GM12875 (cell line): ENCODE results near the gene TMCO4.

Experiments
- H3K4me3 ChIP-seq: one replicate; pipeline ENCODE4 v1.5.1; 2011; ENCODE audit warnings: low read depth, low read length, control low read depth
- TF ChIP-seq, protein P1 (sequence below): IDR thresholded peaks from 2 replicates; pipeline ENCODE4 v1.5.1; 2011; ENCODE audit warnings: low read depth, mild to moderate bottlenecking, control low read depth, inconsistent platforms, low read length, moderate library complexity, borderline replicate concordance; ENCODE audit not compliant: insufficient read depth

TMCO4 gene

GRCh38 chr1:19835578-19835977 is 35.9 kb upstream of the TMCO4 start:
- H3K4me3 ChIP-seq, result no peak overlapping the region
- TF ChIP-seq, protein P1, sequence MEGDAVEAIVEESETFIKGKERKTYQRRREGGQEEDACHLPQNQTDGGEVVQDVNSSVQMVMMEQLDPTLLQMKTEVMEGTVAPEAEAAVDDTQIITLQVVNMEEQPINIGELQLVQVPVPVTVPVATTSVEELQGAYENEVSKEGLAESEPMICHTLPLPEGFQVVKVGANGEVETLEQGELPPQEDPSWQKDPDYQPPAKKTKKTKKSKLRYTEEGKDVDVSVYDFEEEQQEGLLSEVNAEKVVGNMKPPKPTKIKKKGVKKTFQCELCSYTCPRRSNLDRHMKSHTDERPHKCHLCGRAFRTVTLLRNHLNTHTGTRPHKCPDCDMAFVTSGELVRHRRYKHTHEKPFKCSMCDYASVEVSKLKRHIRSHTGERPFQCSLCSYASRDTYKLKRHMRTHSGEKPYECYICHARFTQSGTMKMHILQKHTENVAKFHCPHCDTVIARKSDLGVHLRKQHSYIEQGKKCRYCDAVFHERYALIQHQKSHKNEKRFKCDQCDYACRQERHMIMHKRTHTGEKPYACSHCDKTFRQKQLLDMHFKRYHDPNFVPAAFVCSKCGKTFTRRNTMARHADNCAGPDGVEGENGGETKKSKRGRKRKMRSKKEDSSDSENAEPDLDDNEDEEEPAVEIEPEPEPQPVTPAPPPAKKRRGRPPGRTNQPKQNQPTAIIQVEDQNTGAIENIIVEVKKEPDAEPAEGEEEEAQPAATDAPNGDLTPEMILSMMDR, result no peak

DNA sequence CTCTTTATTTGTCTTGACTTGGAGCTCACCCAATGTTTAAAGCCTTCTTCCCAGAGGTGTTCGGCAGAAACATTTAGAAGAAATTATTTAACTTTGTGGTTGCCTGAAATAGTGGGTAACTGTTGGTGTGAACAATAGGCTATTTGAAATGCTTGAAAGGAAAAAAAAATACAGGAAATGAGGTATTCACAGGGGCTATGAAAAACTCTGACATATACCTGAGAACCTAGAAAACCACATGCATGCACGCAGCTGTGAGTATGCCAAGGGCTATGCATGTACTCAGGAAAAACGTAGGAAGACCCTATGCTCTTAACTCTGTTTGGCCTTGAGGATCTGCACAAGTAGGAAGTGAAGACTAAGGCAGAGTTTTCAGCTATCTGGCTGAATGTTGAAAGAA is 31.7 kb upstream of the TMCO4 start:
- TF ChIP-seq, protein P1, result no peak
- H3K4me3 ChIP-seq, result no peak overlapping the region

DNA sequence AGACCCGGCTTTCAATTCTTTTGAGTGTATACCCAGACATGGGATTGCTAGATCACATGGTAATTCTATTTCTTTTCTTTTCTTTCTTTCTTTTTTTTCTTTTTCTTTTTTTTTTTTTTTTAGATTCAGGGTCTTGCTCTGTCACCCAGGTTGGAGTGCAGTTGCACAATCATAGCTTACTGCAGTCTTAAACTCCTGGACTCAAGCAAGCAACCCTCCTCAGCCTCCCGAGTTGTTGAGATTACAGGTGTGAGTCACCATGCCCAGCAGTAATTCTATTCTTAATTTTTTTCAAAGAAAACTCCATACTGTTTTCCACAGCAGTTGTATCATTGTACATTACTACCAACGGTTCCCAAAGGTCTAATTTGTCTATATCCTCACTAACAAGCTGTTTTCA is 28.8 kb upstream of the TMCO4 start:
- TF ChIP-seq, protein P1, result no peak
- H3K4me3 ChIP-seq, result no peak overlapping the region

GRCh38 chr1:19825298-19825697 is 25.6 kb upstream of the TMCO4 start:
- TF ChIP-seq, protein P1, result no peak
- no peak overlapping the region for H3K4me3 ChIP-seq

DNA sequence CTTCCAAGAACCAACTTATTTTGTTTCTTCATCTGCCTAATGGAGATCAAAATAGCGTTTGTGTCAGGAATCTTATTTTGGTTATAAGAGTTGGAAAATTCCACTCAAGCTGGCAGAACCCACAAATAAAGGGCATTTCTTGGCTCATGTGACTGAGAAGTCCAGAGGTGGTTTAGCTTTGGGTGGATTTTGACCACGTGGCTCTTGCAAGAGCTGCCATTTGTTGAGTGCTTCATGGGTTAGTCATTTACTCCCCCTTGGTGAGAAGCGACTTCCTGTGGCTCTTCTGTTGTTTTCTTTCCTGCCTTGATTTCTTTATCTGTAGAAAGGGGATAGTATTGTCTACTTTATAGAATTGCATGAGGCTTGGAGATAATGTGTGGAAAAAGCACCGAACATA is 24.8 kb upstream of the TMCO4 start:
- TF ChIP-seq, protein P1, result no peak
- no peak overlapping the region for H3K4me3 ChIP-seq

- TF ChIP-seq, protein P1, result no peak
- H3K4me3 ChIP-seq, result no peak overlapping the region
These were observed 24.3 kb upstream of the TMCO4 start for GRCh38 chr1:19824036-19824435.

DNA sequence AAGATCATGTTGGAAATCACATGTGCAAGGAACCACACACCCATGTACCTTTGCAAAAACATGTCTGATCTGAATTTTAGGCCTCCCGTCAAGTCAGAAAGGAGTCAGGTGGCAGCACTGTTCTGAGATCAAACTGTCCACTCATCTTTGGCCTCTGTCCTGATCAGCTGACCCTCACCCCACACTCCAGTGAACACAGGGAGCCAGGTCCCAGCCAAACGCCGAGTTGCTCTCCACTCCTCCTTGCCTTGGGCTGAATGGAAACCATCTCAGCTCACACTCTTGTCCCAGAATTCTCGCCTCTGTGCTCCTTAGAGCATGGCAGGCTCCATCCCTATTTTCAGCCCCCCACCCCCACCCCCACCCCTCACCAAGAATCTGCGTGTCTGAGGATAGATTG is 20.0 kb upstream of the TMCO4 start:
- TF ChIP-seq, protein P1, result no peak
- no peak overlapping the region for H3K4me3 ChIP-seq
